ENCODE measurements around the gene SERPINA12. TPM values are rescaled to one million over a fixed set of nuclear protein-coding genes. Genes with fewer than 3 reads are reported as not detected.
A peak's percentile ranks its signal among the peaks of the same experiment; 100 is the strongest.

The SERPINA12 gene
- total and polyA plus RNA-seq, 2 of the 13 experiments (the other 11 are each of a cell fraction or from before 2014, with no cell fraction given), result 0.08 TPM; not detected in 1

DNA sequence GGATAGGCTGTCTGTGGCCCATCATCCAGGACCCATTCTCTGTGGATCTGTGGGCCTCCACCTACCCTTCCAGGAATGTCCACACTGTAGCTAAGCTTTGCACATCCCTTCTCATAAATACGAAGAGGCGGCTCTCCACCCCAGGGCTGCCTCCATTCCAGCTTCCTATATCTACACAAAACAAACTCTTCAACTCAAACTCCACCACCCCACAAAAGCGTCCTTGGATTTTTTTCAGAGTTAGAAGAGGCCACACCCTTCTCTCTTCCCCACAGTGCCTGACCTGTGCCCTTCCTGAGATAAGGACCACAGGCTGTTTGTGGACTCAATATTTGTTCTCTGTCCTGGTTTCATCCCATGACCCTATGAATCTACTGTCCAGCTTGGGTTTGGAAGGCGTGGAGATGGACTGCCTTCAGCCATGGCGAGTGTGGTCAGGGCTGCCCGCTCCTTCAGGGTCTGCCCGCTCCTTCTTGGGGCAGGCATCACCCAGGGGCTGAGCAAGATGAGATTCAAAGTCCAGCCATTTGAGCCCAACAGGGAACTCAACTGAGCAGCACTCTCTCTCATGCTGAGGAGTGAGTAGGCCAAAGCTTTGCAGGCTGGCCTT lies 13.0 kb upstream of the SERPINA12 start (continued):
- TF ChIP-seq ZNF124 (CRISPR knock-in tag; IDR thresholded peaks at IDR 0.05) (peak; percentile 72; the same call in 1 of the 2 replicates), ZNF333 (CRISPR knock-in tag; IDR thresholded peaks at IDR 0.05; ENCODE audit: borderline replicate concordance) (no peak), YY1 (IDR thresholded peaks at IDR 0.05; ENCODE audit: insufficient read depth, insufficient replicate concordance, low read depth, low read length) (no peak)

DNA sequence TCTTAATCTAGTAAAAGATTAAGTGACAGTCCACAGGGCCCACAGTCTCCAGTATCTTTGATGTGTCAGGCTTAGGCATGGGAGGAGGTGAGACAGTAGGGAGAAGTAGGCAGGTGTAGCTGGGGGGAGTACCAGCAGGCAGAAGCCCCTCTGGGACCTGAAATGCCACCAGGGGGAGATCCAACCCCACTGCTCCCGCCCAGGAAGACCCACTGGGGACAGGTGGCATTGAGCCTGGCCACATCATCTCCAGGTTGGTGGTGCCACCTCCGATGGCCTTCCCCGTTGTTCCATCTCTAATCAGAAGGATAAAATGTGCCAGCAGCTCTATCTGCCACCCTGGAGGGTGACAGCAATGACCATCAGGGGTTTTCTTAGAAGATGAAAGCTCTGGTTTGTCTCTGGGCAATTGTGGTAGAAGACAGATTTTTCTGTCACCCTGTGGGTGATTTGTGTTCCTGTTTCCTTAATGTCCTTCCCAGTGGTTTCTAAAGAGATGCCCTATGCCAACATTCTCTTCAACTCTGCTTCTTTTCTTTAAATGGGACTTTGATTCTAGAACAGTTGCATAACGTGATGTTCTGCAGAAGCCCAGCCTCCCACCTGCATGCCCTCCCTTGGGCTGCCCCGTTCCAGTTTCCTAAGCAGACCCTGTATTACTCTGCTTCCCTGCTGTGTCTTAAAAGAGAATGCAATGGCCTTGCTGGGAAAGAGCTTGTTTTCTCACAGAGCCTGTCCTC lies 12.3 kb upstream of the SERPINA12 start:
- POLR2A ChIA-PET, result interaction anchor here (0.8 to 1.9 kb wide), 22 partner anchors 10 to 229 kb away, joined by 3 to 20 read pairs (median 5); partner anchors contain the start of genes SERPINA1, SERPINA10, SERPINA11 and SERPINA3
- intact Hi-C loops (cut with micrococcal nuclease; ENCODE audit: unreplicated experiment) (no loop called here), in situ Hi-C loops (cut with HindIII; ENCODE audit: extremely low pct_ligation_motif_present, low pct_unique_long_range_greater_than_20kb) (no loop called here)
- DNase-seq (ENCODE audit: low spot score) (no peak), FAIRE-seq (no peak), ATAC-seq (peak; percentile 6; the same call in 2 of the 3 replicates)
- H3K79me2 ChIP-seq (ENCODE audit: insufficient read depth, low read length), result no peaks in the 10 kb centered on the region
- H3K9ac ChIP-seq (ENCODE audit: insufficient read depth, low read depth, low read length), result 0 out of 2 replicates have a peak overlapping the region, but pooled peaks have one; percentile 1
- CTCF ChIA-PET (ENCODE audit: low intra/inter-chr PET ratio, low total read pairs), result interaction anchor here (1.7 kb wide), 1 partner anchor 15 kb away, joined by 4 read pairs; no protein-coding TSS in a partner anchor
- no peak overlapping the region for H2AFZ ChIP-seq (ENCODE audit: low read length)
- H3K4me2 ChIP-seq (ENCODE audit: low read depth, low read length), result peak overlapping the region; percentile 71
- H3K27me3 ChIP-seq (ENCODE audit: control insufficient read depth in 1 of 2, insufficient read depth in 2 of 2, low read length in 2 of 2), result no peaks in the 10 kb centered on the region
- H3K27ac ChIP-seq (ENCODE audit: extremely low read length, insufficient read depth, low read length), result peak overlapping the region; percentile 64
- peak overlapping the region in 1 of 3 experiments; percentile 40; a peak in 2 of 6 replicates for H3K4me3 ChIP-seq (replicated peaks in 1 of 3; ENCODE audit: insufficient read depth in 1 of 3, low read depth in 2 of 3, low read length in 3 of 3)
- no peaks in the 10 kb centered on the region for H3K9me3 ChIP-seq (ENCODE audit: low read length)
- BruUV-seq (replicated peaks), result no TSS peak
- no peaks in the 10 kb centered on the region for H4K20me1 ChIP-seq (ENCODE audit: insufficient read depth, low read length)
- WGBS (ENCODE audit: low lambda C conversion rate), result 28% methylated on average over 3 of the region's 5 CpGs
- peaks cover 81% of the 10 kb centered on the region for H3K4me1 ChIP-seq (ENCODE audit: insufficient read depth, low read length)
- H3K36me3 ChIP-seq (replicated peaks in 1 of 2; ENCODE audit: control insufficient read depth in 1 of 2, insufficient read depth in 2 of 2, low read length in 2 of 2), result no peaks in the 10 kb centered on the region
- TF ChIP-seq ZNF652 (CRISPR knock-in tag; IDR thresholded peaks at IDR 0.05; ENCODE audit: borderline replicate concordance, low read depth) (no peak), MAFF (IDR thresholded peaks at IDR 0.05; ENCODE audit: low read depth, low read length) (no peak), RORA (CRISPR knock-in tag; IDR thresholded peaks at IDR 0.05) (no peak), ZNF562 (CRISPR knock-in tag; IDR thresholded peaks at IDR 0.05; ENCODE audit: borderline replicate concordance) (no peak), ZNF367 (CRISPR knock-in tag; IDR thresholded peaks at IDR 0.05; ENCODE audit: borderline replicate concordance) (no peak)
- TF ChIP-seq, protein P1, sequence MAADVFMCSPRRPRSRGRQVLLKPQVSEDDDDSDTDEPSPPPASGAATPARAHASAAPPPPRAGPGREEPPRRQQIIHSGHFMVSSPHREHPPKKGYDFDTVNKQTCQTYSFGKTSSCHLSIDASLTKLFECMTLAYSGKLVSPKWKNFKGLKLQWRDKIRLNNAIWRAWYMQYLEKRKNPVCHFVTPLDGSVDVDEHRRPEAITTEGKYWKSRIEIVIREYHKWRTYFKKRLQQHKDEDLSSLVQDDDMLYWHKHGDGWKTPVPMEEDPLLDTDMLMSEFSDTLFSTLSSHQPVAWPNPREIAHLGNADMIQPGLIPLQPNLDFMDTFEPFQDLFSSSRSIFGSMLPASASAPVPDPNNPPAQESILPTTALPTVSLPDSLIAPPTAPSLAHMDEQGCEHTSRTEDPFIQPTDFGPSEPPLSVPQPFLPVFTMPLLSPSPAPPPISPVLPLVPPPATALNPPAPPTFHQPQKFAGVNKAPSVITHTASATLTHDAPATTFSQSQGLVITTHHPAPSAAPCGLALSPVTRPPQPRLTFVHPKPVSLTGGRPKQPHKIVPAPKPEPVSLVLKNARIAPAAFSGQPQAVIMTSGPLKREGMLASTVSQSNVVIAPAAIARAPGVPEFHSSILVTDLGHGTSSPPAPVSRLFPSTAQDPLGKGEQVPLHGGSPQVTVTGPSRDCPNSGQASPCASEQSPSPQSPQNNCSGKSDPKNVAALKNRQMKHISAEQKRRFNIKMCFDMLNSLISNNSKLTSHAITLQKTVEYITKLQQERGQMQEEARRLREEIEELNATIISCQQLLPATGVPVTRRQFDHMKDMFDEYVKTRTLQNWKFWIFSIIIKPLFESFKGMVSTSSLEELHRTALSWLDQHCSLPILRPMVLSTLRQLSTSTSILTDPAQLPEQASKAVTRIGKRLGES (CRISPR knock-in tag; IDR thresholded peaks at IDR 0.05; ENCODE audit: borderline replicate concordance), result no peak
- TF ChIP-seq, protein P2, sequence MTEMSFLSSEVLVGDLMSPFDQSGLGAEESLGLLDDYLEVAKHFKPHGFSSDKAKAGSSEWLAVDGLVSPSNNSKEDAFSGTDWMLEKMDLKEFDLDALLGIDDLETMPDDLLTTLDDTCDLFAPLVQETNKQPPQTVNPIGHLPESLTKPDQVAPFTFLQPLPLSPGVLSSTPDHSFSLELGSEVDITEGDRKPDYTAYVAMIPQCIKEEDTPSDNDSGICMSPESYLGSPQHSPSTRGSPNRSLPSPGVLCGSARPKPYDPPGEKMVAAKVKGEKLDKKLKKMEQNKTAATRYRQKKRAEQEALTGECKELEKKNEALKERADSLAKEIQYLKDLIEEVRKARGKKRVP (CRISPR knock-in tag; IDR thresholded peaks at IDR 0.05), result no peak
- TF ChIP-seq, protein P3, sequence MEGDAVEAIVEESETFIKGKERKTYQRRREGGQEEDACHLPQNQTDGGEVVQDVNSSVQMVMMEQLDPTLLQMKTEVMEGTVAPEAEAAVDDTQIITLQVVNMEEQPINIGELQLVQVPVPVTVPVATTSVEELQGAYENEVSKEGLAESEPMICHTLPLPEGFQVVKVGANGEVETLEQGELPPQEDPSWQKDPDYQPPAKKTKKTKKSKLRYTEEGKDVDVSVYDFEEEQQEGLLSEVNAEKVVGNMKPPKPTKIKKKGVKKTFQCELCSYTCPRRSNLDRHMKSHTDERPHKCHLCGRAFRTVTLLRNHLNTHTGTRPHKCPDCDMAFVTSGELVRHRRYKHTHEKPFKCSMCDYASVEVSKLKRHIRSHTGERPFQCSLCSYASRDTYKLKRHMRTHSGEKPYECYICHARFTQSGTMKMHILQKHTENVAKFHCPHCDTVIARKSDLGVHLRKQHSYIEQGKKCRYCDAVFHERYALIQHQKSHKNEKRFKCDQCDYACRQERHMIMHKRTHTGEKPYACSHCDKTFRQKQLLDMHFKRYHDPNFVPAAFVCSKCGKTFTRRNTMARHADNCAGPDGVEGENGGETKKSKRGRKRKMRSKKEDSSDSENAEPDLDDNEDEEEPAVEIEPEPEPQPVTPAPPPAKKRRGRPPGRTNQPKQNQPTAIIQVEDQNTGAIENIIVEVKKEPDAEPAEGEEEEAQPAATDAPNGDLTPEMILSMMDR (CRISPR knock-in tag; IDR thresholded peaks at IDR 0.05), result peak; percentile 64
- TF ChIP-seq, protein P4, sequence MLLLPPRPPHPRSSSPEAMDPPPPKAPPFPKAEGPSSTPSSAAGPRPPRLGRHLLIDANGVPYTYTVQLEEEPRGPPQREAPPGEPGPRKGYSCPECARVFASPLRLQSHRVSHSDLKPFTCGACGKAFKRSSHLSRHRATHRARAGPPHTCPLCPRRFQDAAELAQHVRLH (CRISPR knock-in tag; IDR thresholded peaks at IDR 0.05; ENCODE audit: borderline replicate concordance, low read depth), result no peak

Data from HepG2 (cell line).